IgD-negative memory B cell (primary cell): Measurements from ENCODE around the gene RHOT2. TPM values are rescaled to one million over a fixed set of nuclear protein-coding genes. Genes with fewer than 3 reads are reported as not detected.

Experiments used
- H3K27ac Mint-ChIP-seq, 3 donors: one replicate each; pipeline ENCODE4 v1.8.0; 2020 to 2022; ENCODE audit warnings: mild to moderate bottlenecking in 3 of 3, mixed read lengths in 3 of 3, moderate library complexity in 1 of 3
- H3K27me3 Mint-ChIP-seq: one replicate; pipeline ENCODE4 v1.8.0; 2021; ENCODE audit warnings: mixed read lengths
- H3K36me3 Mint-ChIP-seq: one replicate; pipeline ENCODE4 v1.8.0; 2020; ENCODE audit warnings: mild to moderate bottlenecking, mixed read lengths
- H3K4me1 Mint-ChIP-seq, 3 donors: one replicate each; pipeline ENCODE4 v1.8.0; 2020 to 2022; ENCODE audit warnings: mixed read lengths in 3 of 3, mild to moderate bottlenecking in 1 of 3
- H3K4me3 Mint-ChIP-seq, 4 donors: one replicate each; pipeline ENCODE4 v1.8.0; 2020 to 2022; ENCODE audit warnings: mild to moderate bottlenecking in 4 of 4, mixed read lengths in 4 of 4, moderate library complexity in 3 of 4
- H3K9me3 Mint-ChIP-seq, 3 donors: one replicate each; pipeline ENCODE4 v1.8.0; 2020 to 2021; ENCODE audit warnings: mixed read lengths in 3 of 3, mild to moderate bottlenecking in 1 of 3
- polyA plus RNA-seq: library from polyadenylated mRNA; unstranded; fragments of 300-500 nt; fragmentation: Illumina TruSeq; gene quantifications from one replicate; pipeline ENCODE4 v1.2.3, GENCODE V29; 2021

RHOT2 gene
- 42.7 TPM for polyA plus RNA-seq

GRCh38 chr16:667780-668518, at the start of gene RHOT2:
RHOT2 (plus strand) TSS chr16:668132; CDS start chr16:668200, 68 bp downstream.
- Mint-ChIP-seq H3K27ac (peak within 1 kb of the TSS; percentile 86 to 91 (median 91)), H3K36me3 (no peaks in the 10 kb centered on the region), H3K4me1 (peaks cover 3 to 5% (median 4%) of the 10 kb centered on the region in 3 donors), H3K27me3 (no peaks in the 10 kb centered on the region), H3K4me3 (peak within 1 kb of the TSS; percentile 71 to 92 (median 79)), H3K9me3 (no peaks in the 10 kb centered on the region)

- Mint-ChIP-seq H3K27ac (no peak overlapping the region), H3K9me3 (no peaks in the 10 kb centered on the region), H3K27me3 (no peaks in the 10 kb centered on the region), H3K36me3 (peaks cover 2% of the 10 kb centered on the region), H3K4me1 (peaks cover 2 to 6% (median 6%) of the 10 kb centered on the region in 3 donors), H3K4me3 (no peak overlapping the region)
These were observed 48.3 kb upstream of the RHOT2 start for GRCh38 chr16:619476-620100.

GRCh38 chr16:620700-621525, 47.0 kb upstream of the RHOT2 start:
- H3K27ac Mint-ChIP-seq, result no peak overlapping the region
- H3K27me3 Mint-ChIP-seq, result no peaks in the 10 kb centered on the region
- H3K9me3 Mint-ChIP-seq, result no peaks in the 10 kb centered on the region
- H3K36me3 Mint-ChIP-seq, result peaks cover 2% of the 10 kb centered on the region
- no peak overlapping the region for H3K4me3 Mint-ChIP-seq
- peaks cover 0 to 2% (median 0%) of the 10 kb centered on the region in 3 donors for H3K4me1 Mint-ChIP-seq

- H3K4me3 Mint-ChIP-seq, result no peak overlapping the region
- no peaks in the 10 kb centered on the region for H3K9me3 Mint-ChIP-seq
- peak overlapping the region in 1 of 3 donors; percentile 71 for H3K27ac Mint-ChIP-seq
- no peaks in the 10 kb centered on the region for H3K27me3 Mint-ChIP-seq
- H3K36me3 Mint-ChIP-seq, result peaks cover 3% of the 10 kb centered on the region
- peaks cover 0 to 2% (median 0%) of the 10 kb centered on the region in 3 donors for H3K4me1 Mint-ChIP-seq
These were observed 46.3 kb upstream of the RHOT2 start for GRCh38 chr16:621526-622105.

GRCh38 chr16:622920-623280, 45.0 kb upstream of the RHOT2 start:
- H3K4me3 Mint-ChIP-seq, result peak overlapping the region in 1 of 4 donors; percentile 5
- H3K9me3 Mint-ChIP-seq, result no peaks in the 10 kb centered on the region
- H3K4me1 Mint-ChIP-seq, result peaks cover 0 to 2% (median 0%) of the 10 kb centered on the region in 3 donors
- H3K27ac Mint-ChIP-seq, result no peak overlapping the region
- H3K27me3 Mint-ChIP-seq, result no peaks in the 10 kb centered on the region
- H3K36me3 Mint-ChIP-seq, result peaks cover 3% of the 10 kb centered on the region

DNA sequence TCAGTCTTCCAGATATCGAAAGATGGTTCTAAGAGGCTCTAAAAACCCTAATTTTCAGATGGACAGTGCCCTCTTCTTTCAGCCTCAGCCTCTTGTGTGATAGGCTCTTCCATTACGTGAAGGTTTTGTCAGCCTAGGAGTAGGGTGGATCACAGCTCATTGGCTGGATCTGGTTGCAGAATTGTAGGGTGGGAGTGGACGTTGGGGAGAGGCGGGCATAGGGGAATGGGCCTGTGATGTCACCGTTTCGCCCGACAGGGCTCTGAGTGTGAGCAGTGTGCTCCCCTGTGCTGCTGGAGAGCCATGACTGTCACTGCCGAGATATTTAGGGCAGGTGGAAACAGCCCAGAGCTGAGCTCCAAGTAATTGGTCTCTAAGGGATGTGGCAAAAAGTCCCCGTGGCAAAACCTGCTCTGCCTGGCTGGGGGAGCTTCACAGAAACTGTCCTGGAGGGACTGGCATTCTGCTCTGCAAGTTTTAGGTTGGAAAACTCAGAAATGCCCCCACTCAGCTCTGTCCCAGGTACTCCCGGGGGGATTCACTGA, 43.3 kb upstream of the RHOT2 start:
- Mint-ChIP-seq H3K4me3 (no peak overlapping the region), H3K27me3 (no peaks in the 10 kb centered on the region), H3K4me1 (peaks cover 0 to 2% (median 0%) of the 10 kb centered on the region in 3 donors), H3K27ac (no peak overlapping the region), H3K36me3 (peaks cover 2% of the 10 kb centered on the region), H3K9me3 (no peaks in the 10 kb centered on the region)

DNA sequence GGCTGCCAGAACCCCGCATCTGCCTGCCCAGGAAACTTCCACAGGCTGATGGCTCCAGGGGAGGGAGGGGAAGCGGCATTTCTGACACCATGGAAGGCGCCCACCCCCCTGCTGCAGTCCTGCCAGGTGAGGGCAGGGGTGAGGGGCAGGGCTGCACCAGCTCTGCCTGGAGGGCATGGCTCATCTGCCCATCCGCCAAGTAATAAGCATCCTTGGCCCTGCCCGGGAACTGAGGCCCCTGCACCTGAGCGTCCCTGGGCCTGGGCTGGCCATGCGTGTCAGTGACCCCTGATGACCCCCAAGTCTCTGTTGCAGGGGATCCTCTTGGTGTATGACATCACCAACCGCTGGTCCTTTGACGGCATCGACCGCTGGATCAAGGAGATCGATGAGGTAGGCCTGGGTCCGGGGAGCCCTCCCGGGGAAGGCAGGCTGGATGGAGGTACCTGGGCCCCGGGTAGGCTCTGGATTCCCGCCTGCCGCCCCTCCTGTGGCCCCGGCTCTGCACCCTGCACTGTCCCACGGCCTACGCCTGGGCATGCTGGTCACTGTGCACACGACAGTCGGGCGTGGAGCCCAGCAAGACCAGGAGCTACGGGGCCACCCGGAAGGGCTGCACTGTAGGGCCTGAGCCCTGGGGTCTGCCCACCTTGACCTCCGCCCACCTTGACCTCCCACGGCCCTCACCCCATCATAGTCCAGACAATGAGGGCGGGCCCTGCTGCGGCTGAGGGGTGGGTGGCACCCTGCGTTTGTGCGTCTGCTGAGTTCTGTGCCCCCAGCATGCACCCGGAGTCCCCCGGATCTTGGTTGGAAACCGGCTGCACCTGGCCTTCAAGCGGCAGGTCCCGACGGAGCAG, 42.6 kb upstream of the RHOT2 start:
- no peak overlapping the region for H3K27ac Mint-ChIP-seq
- H3K4me3 Mint-ChIP-seq, result no peak overlapping the region
- peaks cover 0 to 2% (median 0%) of the 10 kb centered on the region in 3 donors for H3K4me1 Mint-ChIP-seq
- peaks cover 2% of the 10 kb centered on the region for H3K36me3 Mint-ChIP-seq
- H3K9me3 Mint-ChIP-seq, result no peaks in the 10 kb centered on the region
- no peaks in the 10 kb centered on the region for H3K27me3 Mint-ChIP-seq

- Mint-ChIP-seq H3K4me1 (peaks cover 0 to 2% (median 0%) of the 10 kb centered on the region in 3 donors), H3K27ac (no peak overlapping the region), H3K9me3 (no peaks in the 10 kb centered on the region), H3K4me3 (no peak overlapping the region), H3K36me3 (peaks cover 2% of the 10 kb centered on the region), H3K27me3 (no peaks in the 10 kb centered on the region)
These were observed 41.8 kb upstream of the RHOT2 start for GRCh38 chr16:625977-626765.

GRCh38 chr16:626787-627453, 41.0 kb upstream of the RHOT2 start:
- Mint-ChIP-seq H3K4me3 (peak overlapping the region in 1 of 4 donors; percentile 28), H3K36me3 (peaks cover 2% of the 10 kb centered on the region), H3K27ac (peak overlapping the region in 1 of 3 donors; percentile 21), H3K4me1 (peaks cover 0 to 2% (median 0%) of the 10 kb centered on the region in 3 donors), H3K27me3 (no peaks in the 10 kb centered on the region), H3K9me3 (no peaks in the 10 kb centered on the region)

DNA sequence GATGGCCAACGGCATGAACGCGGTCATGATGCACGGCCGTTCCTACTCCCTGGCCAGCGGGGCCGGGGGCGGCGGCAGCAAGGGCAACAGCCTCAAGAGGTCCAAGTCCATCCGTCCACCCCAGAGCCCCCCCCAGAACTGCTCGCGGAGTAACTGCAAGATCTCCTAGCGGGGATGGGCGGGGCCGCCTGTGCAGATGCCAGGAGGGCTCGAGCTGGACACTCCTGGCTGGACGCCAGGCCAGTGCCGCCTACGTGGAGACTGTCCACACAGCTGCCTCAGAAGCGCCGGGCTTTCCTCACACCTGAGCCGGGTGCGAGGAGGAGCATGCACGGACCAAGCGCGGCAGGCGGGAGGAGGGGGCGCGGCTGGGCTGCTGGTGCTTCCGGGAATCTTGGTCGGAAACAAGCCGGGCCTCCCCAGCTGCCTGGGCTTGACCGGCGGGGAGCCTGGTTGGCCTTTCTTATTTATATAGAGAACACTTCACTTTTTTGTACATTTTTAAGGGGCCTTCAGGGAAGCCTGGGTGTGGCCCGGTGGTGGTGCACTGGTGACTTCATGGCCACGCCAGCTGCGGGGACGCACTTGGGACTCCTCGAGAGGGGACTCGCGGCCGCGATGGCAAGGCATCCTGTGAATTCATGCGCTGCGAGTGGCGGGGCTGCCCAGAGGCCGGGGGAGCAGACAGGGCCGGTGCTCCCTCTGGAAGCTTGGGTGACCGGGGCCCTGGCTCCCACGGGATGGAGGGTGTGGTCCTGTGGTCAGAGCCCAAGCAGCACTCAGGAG, 40.3 kb upstream of the RHOT2 start:
- H3K9me3 Mint-ChIP-seq, result no peaks in the 10 kb centered on the region
- H3K4me3 Mint-ChIP-seq, result no peak overlapping the region

GRCh38 chr16:628321-629061, 39.4 kb upstream of the RHOT2 start:
- Mint-ChIP-seq H3K27ac (peak overlapping the region in 2 of 3 donors; percentile 51 to 63), H3K36me3 (peaks cover 2% of the 10 kb centered on the region), H3K27me3 (no peaks in the 10 kb centered on the region), H3K9me3 (no peaks in the 10 kb centered on the region), H3K4me3 (no peak overlapping the region), H3K4me1 (peaks cover 0 to 2% (median 0%) of the 10 kb centered on the region in 3 donors)

More for the DNA sequence above, 40.3 kb upstream of the RHOT2 start:
- peaks cover 2% of the 10 kb centered on the region for H3K36me3 Mint-ChIP-seq
- H3K27me3 Mint-ChIP-seq, result no peaks in the 10 kb centered on the region
- H3K27ac Mint-ChIP-seq, result no peak overlapping the region
- peaks cover 0 to 2% (median 0%) of the 10 kb centered on the region in 3 donors for H3K4me1 Mint-ChIP-seq
